Astrocyte (in vitro differentiated cells and primary cell): ENCODE measurements around the gene USP34. TPM values are rescaled to one million over a fixed set of nuclear protein-coding genes. Genes with fewer than 3 reads are reported as not detected.

Source experiments
- DNase-seq: peaks from one replicate; pipeline ENCODE4 v3.0.0-alpha.2; 2010; ENCODE audit warnings: low read depth
- FAIRE-seq: peaks from 2 replicates; lab custom pipeline; 2011; peaks lifted over from hg19 to GRCh38; lab: Jason Lieb, UNC
- H2AFZ ChIP-seq: 2 replicates; pipeline ENCODE4 v1.6.0; 2012; ENCODE audit warnings: low read depth, low read length, inconsistent platforms
- H3K27ac ChIP-seq: 2 replicates; pipeline ENCODE4 v1.5.1; 2011; ENCODE audit warnings: low read depth, low read length, inconsistent platforms
- H3K27me3 ChIP-seq: 2 replicates; pipeline ENCODE4 v1.6.0; 2011; ENCODE audit warnings: low read length, inconsistent platforms; ENCODE audit not compliant: insufficient read depth
- H3K36me3 ChIP-seq: 2 replicates; pipeline ENCODE4 v1.5.1; 2011; ENCODE audit warnings: low read length, inconsistent platforms; ENCODE audit not compliant: insufficient read depth
- H3K4me1 ChIP-seq: 2 replicates; pipeline ENCODE4 v1.5.1; 2011; ENCODE audit warnings: low read length, inconsistent platforms; ENCODE audit not compliant: insufficient read depth
- H3K4me2 ChIP-seq: 2 replicates; pipeline ENCODE4 v1.6.0; 2012; ENCODE audit warnings: low read length, inconsistent platforms
- H3K4me3 ChIP-seq: 2 replicates; pipeline ENCODE4 v1.5.1; 2011; ENCODE audit warnings: low read depth, mild to moderate bottlenecking, low read length, inconsistent platforms; ENCODE audit not compliant: insufficient read depth
- H3K79me2 ChIP-seq: 2 replicates; pipeline ENCODE4 v1.6.0; 2012; ENCODE audit warnings: mild to moderate bottlenecking, low read length, inconsistent platforms; ENCODE audit not compliant: insufficient read depth
- H3K9ac ChIP-seq: 2 replicates; pipeline ENCODE4 v1.6.0; 2012; ENCODE audit warnings: mild to moderate bottlenecking, low read length, inconsistent platforms
- H3K9me3 ChIP-seq: 2 replicates; pipeline ENCODE4 v1.5.1; 2012; ENCODE audit warnings: low read depth, mild to moderate bottlenecking, low read length, inconsistent platforms; ENCODE audit not compliant: insufficient read depth
- H4K20me1 ChIP-seq: 2 replicates; pipeline ENCODE4 v1.6.0; 2012; ENCODE audit warnings: low read length, inconsistent platforms; ENCODE audit not compliant: insufficient read depth
- H3K27ac Mint-ChIP-seq: one replicate; pipeline ENCODE4 v1.8.0; 2021; ENCODE audit warnings: mild to moderate bottlenecking, mixed read lengths; ENCODE audit not compliant: unreplicated experiment
- H3K27me3 Mint-ChIP-seq: one replicate; pipeline ENCODE4 v1.8.0; 2021; ENCODE audit warnings: low read depth, mixed read lengths; ENCODE audit not compliant: unreplicated experiment
- H3K36me3 Mint-ChIP-seq: one replicate; pipeline ENCODE4 v1.8.0; 2021; ENCODE audit warnings: low read depth, mixed read lengths; ENCODE audit not compliant: unreplicated experiment
- H3K4me1 Mint-ChIP-seq: one replicate; pipeline ENCODE4 v1.8.0; 2021; ENCODE audit warnings: low read depth, mixed read lengths; ENCODE audit not compliant: unreplicated experiment
- H3K4me3 Mint-ChIP-seq: one replicate; pipeline ENCODE4 v1.8.0; 2021; ENCODE audit warnings: mild to moderate bottlenecking, moderate library complexity, mixed read lengths; ENCODE audit not compliant: unreplicated experiment
- H3K9me3 Mint-ChIP-seq: one replicate; pipeline ENCODE4 v1.8.0; 2021; ENCODE audit warnings: mild to moderate bottlenecking, mixed read lengths; ENCODE audit not compliant: unreplicated experiment
- EZH2 ChIP-seq: IDR thresholded peaks from 2 replicates; pipeline ENCODE4 v1.6.1; 2012; ENCODE audit warnings: mild to moderate bottlenecking, low read length, inconsistent platforms; ENCODE audit not compliant: insufficient read depth
- total RNA-seq: library from RNA; stranded (reverse); gene quantifications from 2 replicates; pipeline ENCODE4 v1.2.1, GENCODE V29; 2021
- TF ChIP-seq, protein P1 (sequence below): IDR thresholded peaks from 2 replicates; pipeline ENCODE4 v1.5.1; 2011; ENCODE audit warnings: low read depth, mild to moderate bottlenecking, inconsistent platforms, low read length, moderate library complexity; ENCODE audit not compliant: insufficient read depth

Gene USP34
- total RNA-seq, 1 donor from 2014 or later: 99.9 TPM

- H3K9me3 ChIP-seq: no peaks in the 10 kb centered on the region
- no peak overlapping the region for H3K4me3 ChIP-seq
- peaks cover 10% of the 10 kb centered on the region for H3K36me3 Mint-ChIP-seq
- no peaks in the 10 kb centered on the region for H3K4me1 ChIP-seq
- H2AFZ ChIP-seq: no peak overlapping the region
- H3K27me3 Mint-ChIP-seq: no peaks in the 10 kb centered on the region
- H3K27ac ChIP-seq: no peak overlapping the region
- no peak overlapping the region for H3K4me3 Mint-ChIP-seq
- H3K79me2 ChIP-seq: peaks cover 98% of the 10 kb centered on the region
- H3K4me2 ChIP-seq: no peak overlapping the region
- H3K36me3 ChIP-seq: no peaks in the 10 kb centered on the region
- no peak overlapping the region for H3K9ac ChIP-seq
- H3K4me1 Mint-ChIP-seq: peaks cover 27% of the 10 kb centered on the region
- no peaks in the 10 kb centered on the region for H3K9me3 Mint-ChIP-seq
- no peak for FAIRE-seq
- no peak for DNase-seq
- no peaks in the 10 kb centered on the region for H3K27me3 ChIP-seq
- H4K20me1 ChIP-seq: peaks cover 90% of the 10 kb centered on the region
- no peak overlapping the region for H3K27ac Mint-ChIP-seq
- TF ChIP-seq EZH2: no peak
- TF ChIP-seq, protein P1, sequence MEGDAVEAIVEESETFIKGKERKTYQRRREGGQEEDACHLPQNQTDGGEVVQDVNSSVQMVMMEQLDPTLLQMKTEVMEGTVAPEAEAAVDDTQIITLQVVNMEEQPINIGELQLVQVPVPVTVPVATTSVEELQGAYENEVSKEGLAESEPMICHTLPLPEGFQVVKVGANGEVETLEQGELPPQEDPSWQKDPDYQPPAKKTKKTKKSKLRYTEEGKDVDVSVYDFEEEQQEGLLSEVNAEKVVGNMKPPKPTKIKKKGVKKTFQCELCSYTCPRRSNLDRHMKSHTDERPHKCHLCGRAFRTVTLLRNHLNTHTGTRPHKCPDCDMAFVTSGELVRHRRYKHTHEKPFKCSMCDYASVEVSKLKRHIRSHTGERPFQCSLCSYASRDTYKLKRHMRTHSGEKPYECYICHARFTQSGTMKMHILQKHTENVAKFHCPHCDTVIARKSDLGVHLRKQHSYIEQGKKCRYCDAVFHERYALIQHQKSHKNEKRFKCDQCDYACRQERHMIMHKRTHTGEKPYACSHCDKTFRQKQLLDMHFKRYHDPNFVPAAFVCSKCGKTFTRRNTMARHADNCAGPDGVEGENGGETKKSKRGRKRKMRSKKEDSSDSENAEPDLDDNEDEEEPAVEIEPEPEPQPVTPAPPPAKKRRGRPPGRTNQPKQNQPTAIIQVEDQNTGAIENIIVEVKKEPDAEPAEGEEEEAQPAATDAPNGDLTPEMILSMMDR: no peak
These were observed 39.5 kb downstream of the USP34 start for GRCh38 chr2:61431345-61431744.

GRCh38 chr2:61426267-61426897, 44.5 kb downstream of the USP34 start:
- Histone ChIP-seq H3K79me2 (peaks cover 98% of the 10 kb centered on the region), H3K4me1 (peaks cover 8% of the 10 kb centered on the region), H3K9me3 (no peaks in the 10 kb centered on the region), H3K27me3 (no peaks in the 10 kb centered on the region), H3K9ac (no peak overlapping the region), H4K20me1 (peaks cover 90% of the 10 kb centered on the region), H3K36me3 (no peaks in the 10 kb centered on the region), H3K4me2 (no peak overlapping the region), H2AFZ (no peak overlapping the region), H3K4me3 (no peak overlapping the region), H3K27ac (no peak overlapping the region)
- peaks cover 6% of the 10 kb centered on the region for H3K36me3 Mint-ChIP-seq
- no peak for TF ChIP-seq EZH2
- TF ChIP-seq, protein P1: peak; percentile 42
- H3K4me3 Mint-ChIP-seq: no peak overlapping the region
- no peaks in the 10 kb centered on the region for H3K27me3 Mint-ChIP-seq
- H3K9me3 Mint-ChIP-seq: peaks cover 2% of the 10 kb centered on the region
- peaks cover 18% of the 10 kb centered on the region for H3K4me1 Mint-ChIP-seq
- FAIRE-seq (no peak), DNase-seq (no peak)
- H3K27ac Mint-ChIP-seq: peak overlapping the region; percentile 10

DNA sequence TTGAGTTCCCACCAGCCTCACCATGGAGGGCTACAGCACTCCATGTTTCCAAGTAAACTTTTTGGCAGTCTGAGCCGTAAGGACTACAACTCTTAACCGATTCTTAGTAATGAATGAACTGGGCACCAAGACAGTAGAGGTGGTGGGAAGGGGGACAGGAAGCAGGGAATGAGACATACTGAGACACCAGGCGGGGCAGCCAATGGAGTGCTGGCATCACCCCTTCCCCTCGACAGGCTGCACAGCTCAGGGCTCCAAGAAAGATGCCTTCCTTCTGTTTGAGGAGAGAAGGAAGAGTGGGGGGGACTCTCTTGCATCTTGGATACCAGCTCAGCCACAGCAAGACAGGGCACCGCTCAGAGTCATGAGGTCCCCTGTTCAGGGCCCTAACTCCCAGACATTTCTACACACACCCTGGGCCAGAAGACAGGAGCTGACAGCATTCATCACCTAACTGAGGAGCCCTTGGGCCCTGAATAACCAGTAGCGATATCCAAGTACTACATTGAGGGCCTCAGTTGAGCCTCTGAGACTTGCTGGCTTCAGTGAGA, 45.2 kb downstream of the USP34 start:
- H3K36me3 Mint-ChIP-seq: peaks cover 6% of the 10 kb centered on the region
- peaks cover 98% of the 10 kb centered on the region for H3K79me2 ChIP-seq
- peak overlapping the region; percentile 4 for H3K4me2 ChIP-seq
- H3K4me1 Mint-ChIP-seq: peaks cover 19% of the 10 kb centered on the region
- peaks cover 8% of the 10 kb centered on the region for H3K4me1 ChIP-seq
- H4K20me1 ChIP-seq: peaks cover 90% of the 10 kb centered on the region
- no peak overlapping the region for H3K27ac Mint-ChIP-seq
- DNase-seq (no peak), FAIRE-seq (no peak)
- peaks cover 2% of the 10 kb centered on the region for H3K9me3 Mint-ChIP-seq
- H3K27me3 Mint-ChIP-seq: no peaks in the 10 kb centered on the region
- H3K4me3 ChIP-seq: no peak overlapping the region
- no peak overlapping the region for H3K4me3 Mint-ChIP-seq
- H3K9ac ChIP-seq: no peak overlapping the region
- no peaks in the 10 kb centered on the region for H3K9me3 ChIP-seq
- TF ChIP-seq, protein P1: no peak
- TF ChIP-seq EZH2: no peak
- no peaks in the 10 kb centered on the region for H3K36me3 ChIP-seq
- H3K27me3 ChIP-seq: no peaks in the 10 kb centered on the region
- H3K27ac ChIP-seq: no peak overlapping the region
- H2AFZ ChIP-seq: no peak overlapping the region
